Lower lobe of right lung (tissue), 2 donors: ENCODE measurements around the gene NTRK2. TPM values are rescaled to one million over a fixed set of nuclear protein-coding genes. Genes with fewer than 3 reads are reported as not detected.

ENCODE experiments used
- ATAC-seq, 2 donors: fragments of 200-7000 bp; cut with Tn5 transposase; one replicate each; pipeline ENCODE4 v1.9.1; 2020 to 2022; ENCODE audit warnings: mild to moderate bottlenecking in 2 of 2, moderate library complexity in 2 of 2
- DNase-seq: peaks from one replicate; pipeline ENCODE4 v3.0.0-alpha.2; 2020
- H3K27ac ChIP-seq: fragments of 200-600 bp; one replicate; pipeline ENCODE4 v1.8.0; 2022
- H3K27me3 ChIP-seq: fragments of 200-600 bp; one replicate; pipeline ENCODE4 v1.8.0; 2022; ENCODE audit warnings: low read depth
- H3K36me3 ChIP-seq: fragments of 200-600 bp; one replicate; pipeline ENCODE4 v1.8.0; 2022; ENCODE audit warnings: mild to moderate bottlenecking
- H3K4me1 ChIP-seq: fragments of 200-600 bp; one replicate; pipeline ENCODE4 v1.8.0; 2022
- H3K4me3 ChIP-seq: fragments of 200-600 bp; one replicate; pipeline ENCODE4 v1.8.0; 2022; ENCODE audit warnings: mild to moderate bottlenecking
- H3K9me3 ChIP-seq: fragments of 200-600 bp; one replicate; pipeline ENCODE4 v1.8.0; 2022
- intact Hi-C: fragments of 100-400 bp; cut with DNase I; formaldehyde crosslinking; loops from one replicate; pipeline ENCODE4 v1.11.0; 2022
- long read RNA-seq: library from polyadenylated mRNA; unstranded; transcript quantifications from one replicate; pipeline ENCODE4 v2.0.0, GENCODE V29; 2021
- total RNA-seq: library from RNA; stranded (reverse); fragmentation: NEBNext Ultra II Directional; extraction: Animal tissue kit (Norgen Biotek cat#: 25700); gene quantifications from one replicate; pipeline ENCODE4 v1.2.1, GENCODE V29; 2021
- TF ChIP-seq, protein P1 (sequence below): fragments of 200-600 bp; IDR thresholded peaks from one replicate; pipeline ENCODE4 v1.8.0; 2022; ENCODE audit warnings: antibody characterized with exemption, mild to moderate bottlenecking
- donor health status: DM: no; HTN: yes; CAD: no; lungs with severe emphysema.

The NTRK2 gene
- 7.7 TPM for total RNA-seq
- long read RNA-seq, full-length matches to known transcripts, result 12 of 29 reads
- long read RNA-seq, partial matches to known transcripts, result 9 of 29 reads
- long read RNA-seq, other reads (novel, unspliced or antisense), result 8 of 29 reads

DNA sequence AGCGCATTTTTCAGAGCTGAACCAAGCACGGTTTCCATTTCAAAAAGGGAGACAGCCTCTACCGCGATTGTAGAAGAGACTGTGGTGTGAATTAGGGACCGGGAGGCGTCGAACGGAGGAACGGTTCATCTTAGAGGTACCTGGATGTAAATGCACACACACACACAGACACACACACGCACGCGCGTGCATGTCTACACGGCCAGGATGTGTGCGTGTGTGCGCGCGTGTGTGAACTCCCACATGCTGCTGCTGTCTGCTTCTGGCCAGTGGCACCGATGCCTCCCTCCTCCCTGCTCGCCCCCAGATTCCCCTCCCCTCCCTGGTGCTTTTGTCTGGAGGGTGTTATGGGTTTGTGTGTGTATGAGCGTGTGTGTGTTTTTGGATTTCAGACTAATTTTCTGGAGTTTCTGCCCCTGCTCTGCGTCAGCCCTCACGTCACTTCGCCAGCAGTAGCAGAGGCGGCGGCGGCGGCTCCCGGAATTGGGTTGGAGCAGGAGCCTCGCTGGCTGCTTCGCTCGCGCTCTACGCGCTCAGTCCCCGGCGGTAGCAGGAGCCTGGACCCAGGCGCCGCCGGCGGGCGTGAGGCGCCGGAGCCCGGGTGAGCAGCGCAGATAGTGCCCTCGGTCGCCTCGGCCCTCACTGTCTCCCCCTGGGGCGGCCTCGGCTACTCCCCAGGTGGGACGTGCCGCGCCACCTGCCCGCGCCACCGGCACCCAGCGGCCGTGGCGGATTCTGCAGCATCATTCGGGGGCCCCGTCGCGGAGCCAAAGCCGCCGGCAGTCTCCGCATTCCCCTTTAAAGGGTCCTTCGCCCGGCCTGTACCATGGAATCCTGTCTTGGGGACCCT is at the start of gene NTRK2:
Gene NTRK2 (plus strand): TSS at position 442 of the 850 bp plus-strand sequence. CDS start 1,020 bp downstream, outside the sequence.
- Histone ChIP-seq H3K27ac (peak within 1 kb of the TSS; percentile 49), H3K27me3 (peaks cover 52% of the 10 kb centered on the region), H3K4me3 (peak within 1 kb of the TSS; percentile 57), H3K4me1 (peaks cover 29% of the 10 kb centered on the region), H3K36me3 (no peaks in the 10 kb centered on the region), H3K9me3 (no peaks in the 10 kb centered on the region)
- TF ChIP-seq, protein P1, sequence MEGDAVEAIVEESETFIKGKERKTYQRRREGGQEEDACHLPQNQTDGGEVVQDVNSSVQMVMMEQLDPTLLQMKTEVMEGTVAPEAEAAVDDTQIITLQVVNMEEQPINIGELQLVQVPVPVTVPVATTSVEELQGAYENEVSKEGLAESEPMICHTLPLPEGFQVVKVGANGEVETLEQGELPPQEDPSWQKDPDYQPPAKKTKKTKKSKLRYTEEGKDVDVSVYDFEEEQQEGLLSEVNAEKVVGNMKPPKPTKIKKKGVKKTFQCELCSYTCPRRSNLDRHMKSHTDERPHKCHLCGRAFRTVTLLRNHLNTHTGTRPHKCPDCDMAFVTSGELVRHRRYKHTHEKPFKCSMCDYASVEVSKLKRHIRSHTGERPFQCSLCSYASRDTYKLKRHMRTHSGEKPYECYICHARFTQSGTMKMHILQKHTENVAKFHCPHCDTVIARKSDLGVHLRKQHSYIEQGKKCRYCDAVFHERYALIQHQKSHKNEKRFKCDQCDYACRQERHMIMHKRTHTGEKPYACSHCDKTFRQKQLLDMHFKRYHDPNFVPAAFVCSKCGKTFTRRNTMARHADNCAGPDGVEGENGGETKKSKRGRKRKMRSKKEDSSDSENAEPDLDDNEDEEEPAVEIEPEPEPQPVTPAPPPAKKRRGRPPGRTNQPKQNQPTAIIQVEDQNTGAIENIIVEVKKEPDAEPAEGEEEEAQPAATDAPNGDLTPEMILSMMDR, result no peak
- DNase-seq (no peak), ATAC-seq (peak; percentile 15 to 45)
- intact Hi-C loops, result no loop called here

DNA sequence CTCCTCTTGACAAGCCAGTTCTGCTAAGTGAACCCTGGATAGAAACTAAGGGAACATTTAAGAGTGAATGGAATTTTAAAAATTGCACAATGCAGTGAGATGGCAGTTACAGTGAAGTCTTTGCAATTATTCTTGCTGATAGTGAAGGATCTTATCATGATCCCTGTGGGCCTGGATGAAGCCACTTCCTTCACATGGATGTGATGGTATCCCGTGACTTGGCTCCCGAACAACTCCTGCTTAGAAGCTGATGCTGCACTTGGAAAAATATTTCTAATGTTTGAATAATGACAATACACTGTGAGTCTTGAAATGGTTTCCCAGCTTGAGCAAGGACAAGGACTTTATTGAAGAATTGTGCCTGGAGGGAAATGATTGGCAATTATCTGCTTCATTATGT is 49.2 kb upstream of the NTRK2 start:
- TF ChIP-seq, protein P1, result no peak
- Histone ChIP-seq H3K4me1 (no peaks in the 10 kb centered on the region), H3K27me3 (no peaks in the 10 kb centered on the region), H3K4me3 (no peak overlapping the region), H3K27ac (no peak overlapping the region), H3K9me3 (no peaks in the 10 kb centered on the region), H3K36me3 (no peaks in the 10 kb centered on the region)
- DNase-seq, result no peak
- no peak for ATAC-seq
- intact Hi-C loops, result no loop called here

DNA sequence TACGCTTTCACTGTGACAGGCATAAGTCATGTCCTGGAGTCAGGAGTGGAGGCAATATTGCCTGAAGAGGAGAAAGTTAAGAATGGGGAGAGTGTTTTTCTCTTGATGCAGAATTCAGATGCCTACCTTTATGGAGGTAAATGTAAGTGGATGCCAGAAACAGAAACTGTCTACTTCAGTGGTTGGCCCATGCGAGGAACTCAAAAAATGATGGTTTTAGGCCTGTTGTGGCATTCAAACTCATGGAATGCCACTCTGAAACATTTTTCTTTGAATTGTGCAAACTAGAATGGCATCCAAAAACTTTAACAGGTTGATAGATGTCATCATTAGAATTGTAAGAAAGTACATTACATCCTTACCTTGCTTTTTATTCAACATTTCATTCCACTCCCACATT is 47.7 kb upstream of the NTRK2 start:
- TF ChIP-seq, protein P1, result no peak
- intact Hi-C loops, result no loop called here
- Histone ChIP-seq H3K27ac (no peak overlapping the region), H3K27me3 (no peaks in the 10 kb centered on the region), H3K4me1 (no peaks in the 10 kb centered on the region), H3K9me3 (no peaks in the 10 kb centered on the region), H3K36me3 (no peaks in the 10 kb centered on the region), H3K4me3 (no peak overlapping the region)
- DNase-seq (no peak), ATAC-seq (no peak)

DNA sequence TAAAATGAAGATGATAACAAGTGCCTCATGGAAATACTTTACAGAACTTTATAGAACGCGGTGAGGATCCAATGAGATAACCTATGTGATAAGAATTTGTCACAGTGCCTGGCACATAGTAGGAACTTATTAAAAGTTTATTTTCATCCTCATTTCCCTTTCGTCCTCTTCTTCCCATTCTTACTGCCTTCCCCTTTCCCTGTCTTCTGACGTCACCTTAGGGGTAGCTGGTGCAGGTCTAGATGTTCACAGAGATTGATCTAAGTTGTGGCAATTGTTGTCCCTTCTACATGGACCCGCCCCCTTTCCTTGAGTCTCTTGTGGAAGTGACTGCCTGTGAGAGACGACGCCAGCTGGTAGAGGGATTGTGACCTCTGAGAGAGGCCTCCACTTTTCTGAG is 46.5 kb upstream of the NTRK2 start:
- Histone ChIP-seq H3K4me1 (no peaks in the 10 kb centered on the region), H3K4me3 (no peak overlapping the region), H3K9me3 (no peaks in the 10 kb centered on the region), H3K27me3 (no peaks in the 10 kb centered on the region), H3K27ac (no peak overlapping the region), H3K36me3 (no peaks in the 10 kb centered on the region)
- no peak for DNase-seq
- intact Hi-C loops, result no loop called here
- ATAC-seq, result no peak
- TF ChIP-seq, protein P1, result no peak

DNA sequence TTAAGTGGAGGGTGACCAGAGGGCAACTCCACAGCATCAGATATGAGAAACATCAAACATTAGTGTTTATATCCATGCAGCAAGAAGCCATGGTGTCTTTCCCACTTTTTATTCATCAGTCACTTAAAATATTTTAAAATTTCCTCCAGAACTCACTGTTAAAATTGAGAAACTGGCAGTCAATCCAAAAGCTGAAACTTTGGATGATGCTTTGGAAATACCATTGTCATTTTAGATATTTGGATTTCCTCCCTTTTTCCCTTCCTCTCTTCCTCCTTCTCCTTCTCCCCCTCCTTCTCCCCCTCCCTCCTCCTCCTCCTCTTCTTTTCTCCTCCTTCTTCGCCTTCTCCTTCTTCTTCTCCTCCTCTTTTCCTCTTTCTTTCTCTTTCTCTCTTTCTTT is 33.1 kb upstream of the NTRK2 start:
- TF ChIP-seq, protein P1, result no peak
- Histone ChIP-seq H3K4me1 (no peaks in the 10 kb centered on the region), H3K27me3 (no peaks in the 10 kb centered on the region), H3K27ac (no peak overlapping the region), H3K36me3 (no peaks in the 10 kb centered on the region), H3K4me3 (no peak overlapping the region), H3K9me3 (no peaks in the 10 kb centered on the region)
- DNase-seq (no peak), ATAC-seq (no peak)
- intact Hi-C loops, result no loop called here
